Activated CD8-positive, alpha-beta T cell treated with anti-CD3 and anti-CD28 coated beads for 36 hours (primary cell): ENCODE measurements around the gene ATOSA. TPM values are rescaled to one million over a fixed set of nuclear protein-coding genes. Genes with fewer than 3 reads are reported as not detected.

Experiments
- ATAC-seq: fragments of 200-7000 bp; cut with Tn5 transposase; one replicate; pipeline ENCODE4 v1.10.0; 2021; ENCODE audit warnings: mild to moderate bottlenecking, moderate library complexity
- CTCF ChIA-PET: fragments of 350-600 bp; sonication (Branson Sonifier 250); formaldehyde crosslinking; loops from one replicate; lab custom pipeline; 2021; ENCODE audit warnings: antibody characterized with exemption; lab: Charles Lee
- POLR2A ChIA-PET: fragments of 350-600 bp; sonication (Branson Sonifier 250); formaldehyde crosslinking; loops from one replicate; lab custom pipeline; 2021; ENCODE audit warnings: antibody characterized with exemption; lab: Charles Lee
- DNase-seq: peaks from one replicate; pipeline ENCODE4 v3.0.0-alpha.2; 2020
- H3K27ac Mint-ChIP-seq: one replicate; pipeline ENCODE4 v1.8.0; 2021; ENCODE audit warnings: mild to moderate bottlenecking, mixed read lengths
- H3K27me3 Mint-ChIP-seq: one replicate; pipeline ENCODE4 v1.8.0; 2021; ENCODE audit warnings: mixed read lengths
- H3K36me3 Mint-ChIP-seq: one replicate; pipeline ENCODE4 v1.8.0; 2021; ENCODE audit warnings: low read depth, mixed read lengths
- H3K4me1 Mint-ChIP-seq: one replicate; pipeline ENCODE4 v1.8.0; 2021; ENCODE audit warnings: low read depth, mixed read lengths
- H3K4me3 Mint-ChIP-seq: one replicate; pipeline ENCODE4 v1.8.0; 2021; ENCODE audit warnings: mild to moderate bottlenecking, moderate library complexity, mixed read lengths
- H3K9me3 Mint-ChIP-seq: one replicate; pipeline ENCODE4 v1.8.0; 2021; ENCODE audit warnings: mixed read lengths
- intact Hi-C: fragments of 100-400 bp; cut with micrococcal nuclease; formaldehyde crosslinking; loops from one replicate; pipeline ENCODE4 v1.10.0; 2022
- total RNA-seq, 2 experiments: library from RNA; stranded (reverse); gene quantifications; one replicate each; pipeline ENCODE4 v1.2.3, GENCODE V29; 2021
- TF ChIP-seq, protein P1 (sequence below): fragments of 200-600 bp; IDR thresholded peaks from one replicate; pipeline ENCODE4 v1.8.0; 2022; ENCODE audit warnings: antibody characterized with exemption, mild to moderate bottlenecking

Gene ATOSA
- total RNA-seq, 2 experiments from 2014 or later = 13.1 TPM

GRCh38 chr15:52717924-52718323, 38.7 kb upstream of the ATOSA start:
- TF ChIP-seq, protein P1, sequence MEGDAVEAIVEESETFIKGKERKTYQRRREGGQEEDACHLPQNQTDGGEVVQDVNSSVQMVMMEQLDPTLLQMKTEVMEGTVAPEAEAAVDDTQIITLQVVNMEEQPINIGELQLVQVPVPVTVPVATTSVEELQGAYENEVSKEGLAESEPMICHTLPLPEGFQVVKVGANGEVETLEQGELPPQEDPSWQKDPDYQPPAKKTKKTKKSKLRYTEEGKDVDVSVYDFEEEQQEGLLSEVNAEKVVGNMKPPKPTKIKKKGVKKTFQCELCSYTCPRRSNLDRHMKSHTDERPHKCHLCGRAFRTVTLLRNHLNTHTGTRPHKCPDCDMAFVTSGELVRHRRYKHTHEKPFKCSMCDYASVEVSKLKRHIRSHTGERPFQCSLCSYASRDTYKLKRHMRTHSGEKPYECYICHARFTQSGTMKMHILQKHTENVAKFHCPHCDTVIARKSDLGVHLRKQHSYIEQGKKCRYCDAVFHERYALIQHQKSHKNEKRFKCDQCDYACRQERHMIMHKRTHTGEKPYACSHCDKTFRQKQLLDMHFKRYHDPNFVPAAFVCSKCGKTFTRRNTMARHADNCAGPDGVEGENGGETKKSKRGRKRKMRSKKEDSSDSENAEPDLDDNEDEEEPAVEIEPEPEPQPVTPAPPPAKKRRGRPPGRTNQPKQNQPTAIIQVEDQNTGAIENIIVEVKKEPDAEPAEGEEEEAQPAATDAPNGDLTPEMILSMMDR = no peak
- DNase-seq (no peak), ATAC-seq (no peak)
- no peaks in the 10 kb centered on the region for H3K9me3 Mint-ChIP-seq
- no peak overlapping the region for H3K27ac Mint-ChIP-seq
- CTCF ChIA-PET = no interaction called here
- H3K36me3 Mint-ChIP-seq = no peaks in the 10 kb centered on the region
- POLR2A ChIA-PET = no interaction called here
- H3K4me3 Mint-ChIP-seq = no peak overlapping the region
- no peaks in the 10 kb centered on the region for H3K27me3 Mint-ChIP-seq
- intact Hi-C loops = no loop called here
- H3K4me1 Mint-ChIP-seq = no peaks in the 10 kb centered on the region

- ChIA-PET CTCF (no interaction called here), POLR2A (no interaction called here)
- Mint-ChIP-seq H3K4me3 (no peak overlapping the region), H3K36me3 (no peaks in the 10 kb centered on the region), H3K27me3 (no peaks in the 10 kb centered on the region), H3K9me3 (no peaks in the 10 kb centered on the region), H3K4me1 (no peaks in the 10 kb centered on the region), H3K27ac (no peak overlapping the region)
- TF ChIP-seq, protein P1 = no peak
- ATAC-seq (no peak), DNase-seq (no peak)
- intact Hi-C loops = no loop called here
Measured at GRCh38 chr15:52717481-52717880, 38.3 kb upstream of the ATOSA start.

DNA sequence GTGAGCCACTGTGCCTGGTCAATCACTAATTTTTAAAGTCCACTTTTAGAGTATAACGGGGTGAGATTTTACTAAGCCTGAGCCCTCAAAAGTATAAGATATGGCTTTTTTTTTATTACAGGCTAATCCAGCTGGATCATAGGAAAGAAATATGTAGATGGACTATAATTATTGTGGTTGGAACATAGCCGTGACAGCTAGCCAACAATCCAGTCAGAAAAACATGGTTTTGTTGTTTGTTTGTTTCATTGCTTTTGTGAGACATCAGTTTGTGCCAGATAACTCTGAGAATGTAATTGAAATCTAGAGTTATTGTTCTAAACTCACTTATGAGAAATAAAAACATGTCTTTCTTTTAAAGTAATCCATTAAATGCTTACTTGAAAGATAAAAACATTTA, 37.3 kb upstream of the ATOSA start:
- intact Hi-C loops = no loop called here
- DNase-seq (no peak), ATAC-seq (no peak)
- Mint-ChIP-seq H3K9me3 (no peaks in the 10 kb centered on the region), H3K4me1 (no peaks in the 10 kb centered on the region), H3K27me3 (no peaks in the 10 kb centered on the region), H3K36me3 (no peaks in the 10 kb centered on the region), H3K4me3 (no peak overlapping the region), H3K27ac (no peak overlapping the region)
- TF ChIP-seq, protein P1 = no peak
- ChIA-PET CTCF (no interaction called here), POLR2A (no interaction called here)

DNA sequence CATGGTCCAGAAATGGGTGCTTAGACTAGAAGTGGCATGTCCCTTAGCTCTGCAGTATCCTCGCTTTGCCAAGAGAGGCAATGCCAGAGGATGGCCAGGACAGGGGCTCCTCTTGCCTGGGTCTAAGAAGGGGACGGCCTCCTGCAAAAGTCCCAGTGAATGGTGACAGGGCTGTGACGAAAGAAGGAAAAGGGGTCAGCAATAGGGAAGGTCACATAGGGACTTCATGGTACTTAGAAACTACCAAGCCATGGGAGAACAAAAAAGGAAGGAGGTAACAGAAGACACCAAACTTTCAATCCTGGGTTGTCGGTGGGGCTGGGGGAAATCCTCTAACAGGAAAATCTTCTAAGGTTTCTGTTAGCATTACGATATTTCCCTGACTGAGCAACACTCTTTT, 36.2 kb upstream of the ATOSA start:
- Mint-ChIP-seq H3K27ac (no peak overlapping the region), H3K9me3 (no peaks in the 10 kb centered on the region), H3K4me1 (peaks cover 3% of the 10 kb centered on the region), H3K36me3 (no peaks in the 10 kb centered on the region), H3K27me3 (no peaks in the 10 kb centered on the region), H3K4me3 (no peak overlapping the region)
- intact Hi-C loops = no loop called here
- DNase-seq = no peak
- no peak for ATAC-seq
- TF ChIP-seq, protein P1 = no peak
- ChIA-PET POLR2A (no interaction called here), CTCF (interaction anchor here (0.7 to 1.0 kb wide), 2 partner anchors 9 to 459 kb away, joined by 3 read pairs; no protein-coding TSS in a partner anchor)

DNA sequence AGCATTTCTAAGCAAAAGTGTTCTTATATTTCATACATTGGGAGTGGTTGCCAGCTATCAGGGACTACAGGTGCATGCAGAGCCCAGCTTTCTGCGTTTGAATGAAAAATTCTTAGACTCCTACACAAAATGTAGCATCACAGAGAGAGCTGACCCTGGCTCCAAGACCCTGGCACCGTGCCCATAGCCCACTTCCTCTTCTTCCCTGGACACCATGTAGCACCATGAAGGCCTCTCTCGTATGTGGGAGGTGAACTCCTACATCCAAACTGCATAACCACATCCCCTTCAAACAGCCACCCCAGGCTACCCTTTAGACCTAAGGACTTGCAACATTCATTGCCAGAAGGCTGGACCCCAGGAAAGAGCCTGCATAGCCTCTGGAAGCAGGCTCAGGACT, 35.8 kb upstream of the ATOSA start:
- intact Hi-C loops = no loop called here
- Mint-ChIP-seq H3K27ac (no peak overlapping the region), H3K4me3 (no peak overlapping the region), H3K27me3 (no peaks in the 10 kb centered on the region), H3K9me3 (no peaks in the 10 kb centered on the region), H3K4me1 (peaks cover 6% of the 10 kb centered on the region), H3K36me3 (no peaks in the 10 kb centered on the region)
- ChIA-PET CTCF (interaction anchor here (1.0 kb wide), 1 partner anchor 458 kb away, joined by 3 read pairs; no protein-coding TSS in a partner anchor), POLR2A (no interaction called here)
- no peak for ATAC-seq
- DNase-seq = no peak
- TF ChIP-seq, protein P1 = no peak
